Keratinocyte (primary cell): ENCODE measurements around the gene UBXN6.

Experiments
- CTCF ChIP-seq, 3 experiments: IDR thresholded peaks in 1 of 3; conservative IDR thresholded peaks in 1 of 3; optimal IDR thresholded peaks in 1 of 3; 2 replicates in 2 of 3; 3 replicates in 1 of 3; pipeline versions ENCODE3 to v1.5.1; 2011; ENCODE audit warnings: low read length in 3 of 3, mild to moderate bottlenecking in 3 of 3, moderate library complexity in 2 of 3, control low read depth in 1 of 3, inconsistent platforms in 1 of 3; ENCODE audit not compliant: insufficient read depth in 2 of 3; ENCODE audit errors: extremely low read depth in 1 of 3
- EZH2 ChIP-seq: IDR thresholded peaks from one replicate; pipeline ENCODE4 v1.6.1; 2012; ENCODE audit warnings: inconsistent platforms, mild to moderate bottlenecking, low read length, moderate library complexity

GRCh38 chr19:4493104-4493928 is 35.7 kb upstream of the UBXN6 start:
- TF ChIP-seq EZH2 (no peak), CTCF (optimal IDR thresholded peaks at IDR 0.05 in 1 of 3, IDR thresholded peaks at IDR 0.05 in 1 of 3, conservative IDR thresholded peaks at IDR 0.05 in 1 of 3; ENCODE audit: extremely low read depth in 1 of 3, insufficient read depth in 2 of 3, low read length in 3 of 3) (no peak)
